Neuronal stem cell (in vitro differentiated cells): ENCODE results near the gene RIMS4.

Experiments
- DNase-seq: peaks from one replicate; pipeline ENCODE4 v3.0.0-alpha.2; 2013; ENCODE audit warnings: low spot score
- H2AFZ ChIP-seq: one replicate; pipeline ENCODE4 v1.6.1; 2013; ENCODE audit warnings: mild to moderate bottlenecking, low read length, inconsistent platforms
- H2AK5ac ChIP-seq: 2 replicates; pipeline ENCODE4 v1.6.1; 2013; ENCODE audit warnings: low read depth, mild to moderate bottlenecking, inconsistent platforms, low read length, moderate library complexity, mixed read lengths
- H2BK120ac ChIP-seq: 2 replicates; pipeline ENCODE4 v1.6.1; 2013; ENCODE audit warnings: low read depth, mild to moderate bottlenecking, inconsistent platforms, low read length, moderate library complexity, mixed read lengths
- H2BK12ac ChIP-seq: one replicate; pipeline ENCODE4 v1.6.1; 2013; ENCODE audit warnings: low read length, inconsistent platforms
- H2BK15ac ChIP-seq: 2 replicates; pipeline ENCODE4 v1.6.1; 2013; ENCODE audit warnings: mild to moderate bottlenecking, low read length, inconsistent platforms, mixed read lengths
- H2BK5ac ChIP-seq: one replicate; pipeline ENCODE4 v1.6.1; 2013; ENCODE audit warnings: inconsistent platforms, mild to moderate bottlenecking, low read length, moderate library complexity
- H3K14ac ChIP-seq: one replicate; pipeline ENCODE4 v1.6.1; 2013; ENCODE audit warnings: low read length, inconsistent platforms
- H3K18ac ChIP-seq: 2 replicates; pipeline ENCODE4 v1.6.1; 2013; ENCODE audit warnings: low read length, inconsistent platforms
- H3K23ac ChIP-seq: 2 replicates; pipeline ENCODE4 v1.6.1; 2013; ENCODE audit warnings: low read depth, mild to moderate bottlenecking, mixed read lengths, low read length, inconsistent platforms; ENCODE audit not compliant: poor library complexity
- H3K27ac ChIP-seq: replicated peaks from 3 replicates; pipeline ENCODE4 v1.5.1; 2013; ENCODE audit warnings: low read length, inconsistent platforms
- H3K27me3 ChIP-seq, 3 experiments: 2 replicates each; pipeline ENCODE4 v1.6.1; 2013; ENCODE audit warnings: low read length in 3 of 3, mild to moderate bottlenecking in 2 of 3, inconsistent platforms in 1 of 3, low read depth in 1 of 3, mixed read lengths in 1 of 3, moderate library complexity in 1 of 3; ENCODE audit not compliant: control insufficient read depth in 3 of 3, insufficient read depth in 3 of 3
- H3K36me3 ChIP-seq, 2 donors: replicated peaks in 1 of 2; 2 replicates each; pipeline ENCODE4 v1.6.1; 2013; ENCODE audit warnings: low read length in 2 of 2; ENCODE audit not compliant: control insufficient read depth in 2 of 2, insufficient read depth in 2 of 2
- H3K4ac ChIP-seq: 2 replicates; pipeline ENCODE4 v1.6.1; 2013; ENCODE audit warnings: inconsistent platforms, mild to moderate bottlenecking, low read length, moderate library complexity
- H3K4me1 ChIP-seq, 2 donors: 1 replicate in 1 of 2; 2 replicates in 1 of 2; pipeline ENCODE4 v1.6.1; 2013; ENCODE audit warnings: low read length in 2 of 2, low read depth in 1 of 2; ENCODE audit not compliant: control insufficient read depth in 2 of 2, insufficient read depth in 1 of 2
- H3K4me2 ChIP-seq: one replicate; pipeline ENCODE4 v1.6.1; 2013; ENCODE audit warnings: mild to moderate bottlenecking, low read length, inconsistent platforms; ENCODE audit not compliant: insufficient read depth, poor library complexity, severe bottlenecking
- H3K4me3 ChIP-seq, 2 donors: 2 replicates each; pipeline ENCODE4 v1.5.1; 2013; ENCODE audit warnings: low read length in 2 of 2, mild to moderate bottlenecking in 2 of 2, inconsistent platforms in 1 of 2, moderate library complexity in 1 of 2
- H3K79me1 ChIP-seq: one replicate; pipeline ENCODE4 v1.6.1; 2013; ENCODE audit warnings: low read depth, mild to moderate bottlenecking, inconsistent platforms, low read length, moderate library complexity
- H3K9ac ChIP-seq: one replicate; pipeline ENCODE4 v1.6.1; 2013; ENCODE audit warnings: mild to moderate bottlenecking, low read depth, low read length, inconsistent platforms; ENCODE audit not compliant: poor library complexity
- H3K9me3 ChIP-seq, 2 donors: replicated peaks in 1 of 2; 2 replicates each; pipeline versions ENCODE3 to v1.6.1; 2013; ENCODE audit warnings: low read length in 2 of 2, mild to moderate bottlenecking in 2 of 2, inconsistent platforms in 1 of 2, low read depth in 1 of 2, mixed read lengths in 1 of 2, moderate library complexity in 1 of 2; ENCODE audit not compliant: control insufficient read depth in 2 of 2, insufficient read depth in 1 of 2
- H4K8ac ChIP-seq: one replicate; pipeline ENCODE4 v1.6.1; 2013; ENCODE audit warnings: low read depth, mild to moderate bottlenecking, inconsistent platforms, low read length, moderate library complexity
- H4K91ac ChIP-seq: one replicate; pipeline ENCODE4 v1.6.1; 2013; ENCODE audit warnings: low read length, low read depth, mild to moderate bottlenecking, inconsistent platforms; ENCODE audit not compliant: poor library complexity
- WGBS, 2 donors: extraction: QIAGEN DNeasy Blood & Tissue Kit; methylation state at CpG; one replicate each; pipeline ENCODE4 v1.1.7; 2013; ENCODE audit warnings: missing lambda C conversion rate in 2 of 2, mixed read lengths in 1 of 2; ENCODE audit not compliant: insufficient read length in 2 of 2, insufficient replicate concordance in 1 of 2; ENCODE audit errors: extremely low coverage in 2 of 2; 5-methylcytosine and 5-hydroxymethylcytosine counted together

RIMS4 gene

GRCh38 chr20:44756956-44757355 lies 53.4 kb downstream of the RIMS4 start:
- H2BK5ac ChIP-seq: peak overlapping the region; percentile 30
- peak overlapping the region; percentile 47 for H3K23ac ChIP-seq
- no CpG with 5 or more reads among the region's 5 CpGs for WGBS, 2 donors
- no peak overlapping the region for H2BK12ac ChIP-seq
- H3K4me3 ChIP-seq: no peak overlapping the region
- no peaks in the 10 kb centered on the region for H3K36me3 ChIP-seq
- no peak overlapping the region for H2AFZ ChIP-seq
- H3K79me1 ChIP-seq: no peaks in the 10 kb centered on the region
- H4K8ac ChIP-seq: no peak overlapping the region
- peak overlapping the region; percentile 50 for H2BK15ac ChIP-seq
- H4K91ac ChIP-seq: no peak overlapping the region
- no peak overlapping the region for H2BK120ac ChIP-seq
- peak overlapping the region; percentile 53 for H3K18ac ChIP-seq
- DNase-seq: no peak
- H3K14ac ChIP-seq: peak overlapping the region; percentile 64
- no peak overlapping the region for H3K27ac ChIP-seq
- H2AK5ac ChIP-seq: no peak overlapping the region
- H3K9me3 ChIP-seq: no peaks in the 10 kb centered on the region
- peak overlapping the region; percentile 16 for H3K9ac ChIP-seq
- peaks cover 0 to 2% of the 10 kb centered on the region in 2 donors for H3K4me1 ChIP-seq
- H3K4ac ChIP-seq: peak overlapping the region; percentile 28
- H3K27me3 ChIP-seq: no peaks in the 10 kb centered on the region
- no peak overlapping the region for H3K4me2 ChIP-seq

GRCh38 chr20:44756011-44756688 lies 54.2 kb downstream of the RIMS4 start:
- WGBS, 2 donors: no CpG with 5 or more reads among the region's 18 CpGs
- no peak overlapping the region for H2BK5ac ChIP-seq
- H4K91ac ChIP-seq: no peak overlapping the region
- H2AK5ac ChIP-seq: no peak overlapping the region
- no peaks in the 10 kb centered on the region for H3K36me3 ChIP-seq
- no peak for DNase-seq
- H3K4me2 ChIP-seq: no peak overlapping the region
- peaks cover 0 to 3% (median 0%) of the 10 kb centered on the region in 3 experiments for H3K27me3 ChIP-seq
- H3K23ac ChIP-seq: no peak overlapping the region
- H2AFZ ChIP-seq: no peak overlapping the region
- no peaks in the 10 kb centered on the region for H3K79me1 ChIP-seq
- H2BK15ac ChIP-seq: no peak overlapping the region
- H3K27ac ChIP-seq: no peak overlapping the region
- no peak overlapping the region for H2BK120ac ChIP-seq
- peaks cover 0 to 2% of the 10 kb centered on the region in 2 donors for H3K4me1 ChIP-seq
- no peak overlapping the region for H3K4me3 ChIP-seq
- H4K8ac ChIP-seq: no peak overlapping the region
- no peak overlapping the region for H3K18ac ChIP-seq
- no peak overlapping the region for H3K9ac ChIP-seq
- H3K4ac ChIP-seq: no peak overlapping the region
- no peaks in the 10 kb centered on the region for H3K9me3 ChIP-seq
- peak overlapping the region; percentile 12 for H3K14ac ChIP-seq
- no peak overlapping the region for H2BK12ac ChIP-seq

GRCh38 chr20:44754554-44754953 lies 55.8 kb downstream of the RIMS4 start:
- Histone ChIP-seq H3K23ac (no peak overlapping the region), H3K18ac (peak overlapping the region; percentile 48), H3K27ac (no peak overlapping the region), H2AK5ac (no peak overlapping the region), H3K9me3 (no peaks in the 10 kb centered on the region), H3K27me3 (peaks cover 0 to 3% (median 0%) of the 10 kb centered on the region in 3 experiments), H3K4me1 (peaks cover 0 to 2% of the 10 kb centered on the region in 2 donors), H2BK5ac (no peak overlapping the region), H3K14ac (peak overlapping the region; percentile 21), H2AFZ (no peak overlapping the region), H4K8ac (no peak overlapping the region), H4K91ac (no peak overlapping the region), H3K79me1 (no peaks in the 10 kb centered on the region), H3K4ac (no peak overlapping the region), H2BK12ac (no peak overlapping the region), H3K9ac (no peak overlapping the region), H3K4me3 (no peak overlapping the region), H2BK15ac (no peak overlapping the region), H3K36me3 (no peaks in the 10 kb centered on the region), H3K4me2 (no peak overlapping the region), H2BK120ac (no peak overlapping the region)
- DNase-seq: no peak
- no CpG with 5 or more reads among the region's 7 CpGs for WGBS, 2 donors

GRCh38 chr20:44752099-44752931 lies 58.0 kb downstream of the RIMS4 start:
- Histone ChIP-seq H4K91ac (no peak overlapping the region), H2BK12ac (no peak overlapping the region), H3K4me3 (no peak overlapping the region), H2BK15ac (no peak overlapping the region), H3K27me3 (peaks cover 0 to 16% (median 0%) of the 10 kb centered on the region in 3 experiments), H3K4ac (no peak overlapping the region), H2AK5ac (peak overlapping the region; percentile 31), H4K8ac (no peak overlapping the region), H2AFZ (no peak overlapping the region), H3K36me3 (no peaks in the 10 kb centered on the region), H3K14ac (no peak overlapping the region), H3K9ac (no peak overlapping the region), H3K4me2 (no peak overlapping the region), H3K27ac (no peak overlapping the region), H3K4me1 (peaks cover 0 to 2% of the 10 kb centered on the region in 2 donors), H3K23ac (no peak overlapping the region), H2BK5ac (peak overlapping the region; percentile 10), H3K18ac (no peak overlapping the region), H3K9me3 (no peaks in the 10 kb centered on the region), H2BK120ac (no peak overlapping the region), H3K79me1 (no peaks in the 10 kb centered on the region)
- WGBS, 2 donors: no CpG with 5 or more reads among the region's 17 CpGs
- DNase-seq: no peak
